Right lobe of liver (tissue), 6 donors: Measurements from ENCODE around the gene AKNA. TPM values are rescaled to one million over a fixed set of nuclear protein-coding genes. Genes with fewer than 3 reads are reported as not detected.
A peak's percentile ranks its signal among the peaks of the same experiment; 100 is the strongest.

Source experiments
- ATAC-seq, 4 donors: fragments of 200-7000 bp; cut with Tn5 transposase; one replicate each; pipeline ENCODE4 v1.9.1; 2020; ENCODE audit warnings: mild to moderate bottlenecking in 4 of 4, moderate library complexity in 4 of 4
- DNase-seq, 3 donors: peaks; one replicate each; pipeline ENCODE4 v3.0.0-alpha.2; 2020
- H3K27ac ChIP-seq, 3 donors: fragments of 200-600 bp; one replicate each; pipeline ENCODE4 v1.8.0; 2022
- H3K27me3 ChIP-seq, 2 donors: fragments of 200-600 bp; one replicate each; pipeline ENCODE4 v1.8.0; 2022
- H3K36me3 ChIP-seq, 4 donors: fragments of 200-600 bp; sonication (generic) in 1 of 4; one replicate each; pipeline versions ENCODE4 v1.5.1 to v1.8.0; 2017 to 2022; ENCODE audit warnings: control low read depth in 1 of 4
- H3K4me1 ChIP-seq, 4 donors: fragments of 200-600 bp; sonication (generic) in 1 of 4; one replicate each; pipeline versions ENCODE4 v1.5.1 to v1.8.0; 2017 to 2022; ENCODE audit warnings: control low read depth in 1 of 4
- H3K4me3 ChIP-seq, 3 donors: fragments of 200-600 bp; one replicate each; pipeline ENCODE4 v1.8.0; 2022
- H3K9me3 ChIP-seq, 4 donors: fragments of 200-600 bp; sonication (generic) in 1 of 4; one replicate each; pipeline versions ENCODE4 v1.5.1 to v1.8.0; 2017 to 2022; ENCODE audit warnings: control low read depth in 1 of 4
- CTCF ChIP-seq, 4 donors: fragments of 200-600 bp in 3 of 4; fragments of 450-650 bp in 1 of 4; IDR thresholded peaks; one replicate each; pipeline versions ENCODE4 v1.5.1 to v1.8.0; 2016 to 2022; ENCODE audit warnings: antibody characterized with exemption in 4 of 4, mild to moderate bottlenecking in 2 of 4
- POLR2A ChIP-seq: fragments of 450-650 bp; IDR thresholded peaks from one replicate; pipeline ENCODE4 v1.6.1; 2017; ENCODE audit warnings: antibody characterized with exemption, mild to moderate bottlenecking
- WGBS: methylation state at CpG from one replicate; pipeline ENCODE4 v1.1.6; 2018; ENCODE audit warnings: low coverage, low lambda C conversion rate; ENCODE audit not compliant: insufficient coverage; ENCODE audit errors: missing lambda C conversion rate; 5-methylcytosine and 5-hydroxymethylcytosine counted together
- intact Hi-C, 2 donors: fragments of 100-400 bp; cut with DNase I; formaldehyde crosslinking; loops; one replicate each; pipeline versions ENCODE4 v1.11.2 to v1.14.1; 2022
- total RNA-seq, 6 experiments: library from RNA; depleted of rRNA in 2 of 6; stranded (reverse); fragments of >200 nt in 2 of 6; fragmentation: NEBNext Ultra II Directional in 3 of 6; extraction: Animal tissue kit (Norgen Biotek cat#: 25700) in 3 of 6; gene quantifications; one replicate each; pipeline versions ENCODE4 v1.1.0 to v1.2.4, GENCODE V29; 2016 to 2023
- donor health status: DM: no; HTN: yes; CAD: no.
- donor health status: DM: no; HTN: no; CAD: no.
- donor health status: DM: no; HTN: no; CAD: no.
- donor health status: DM: no; HTN: yes; CAD: no.
- donor health status: DM: no; HTN: yes; CAD: no.

AKNA gene
- total RNA-seq, 6 experiments from 2014 or later: 4.7 to 15.1 (median 9.8) TPM

- H3K27me3 ChIP-seq: no peaks in the 10 kb centered on the region
- H3K36me3 ChIP-seq: no peaks in the 10 kb centered on the region
- ATAC-seq (no peak), DNase-seq (peak in 1 of 3 donors; percentile 7)
- TF ChIP-seq POLR2A (no peak), CTCF (IDR thresholded peaks at IDR 0.05) (no peak)
- H3K27ac ChIP-seq: no peak overlapping the region
- H3K4me3 ChIP-seq: no peak overlapping the region
- WGBS: 65% methylated on average over 6 of the region's 6 CpGs
- no peaks in the 10 kb centered on the region for H3K4me1 ChIP-seq
- no peaks in the 10 kb centered on the region for H3K9me3 ChIP-seq
- intact Hi-C loops: no loop called here
Observed at GRCh38 chr9:114433720-114434255, 46.0 kb upstream of the AKNA start.

- intact Hi-C loops: no loop called here
- Histone ChIP-seq H3K27ac (no peak overlapping the region), H3K4me1 (no peaks in the 10 kb centered on the region), H3K4me3 (no peak overlapping the region), H3K9me3 (no peaks in the 10 kb centered on the region), H3K36me3 (no peaks in the 10 kb centered on the region), H3K27me3 (no peaks in the 10 kb centered on the region)
- DNase-seq: peak in 2 of 3 donors; percentile 16 to 22
- TF ChIP-seq POLR2A: no peak
- no peak for TF ChIP-seq CTCF (IDR thresholded peaks at IDR 0.05)
- no peak for ATAC-seq
- WGBS: 89% methylated on average over 9 of the region's 15 CpGs
Observed at GRCh38 chr9:114433086-114433485, 45.3 kb upstream of the AKNA start.

- ATAC-seq (no peak), DNase-seq (peak in 1 of 3 donors; percentile 11)
- WGBS: 81% methylated on average over 6 of the region's 6 CpGs
- intact Hi-C loops: no loop called here
- Histone ChIP-seq H3K27ac (no peak overlapping the region), H3K9me3 (no peaks in the 10 kb centered on the region), H3K4me3 (no peak overlapping the region), H3K36me3 (no peaks in the 10 kb centered on the region), H3K4me1 (no peaks in the 10 kb centered on the region), H3K27me3 (no peaks in the 10 kb centered on the region)
- TF ChIP-seq POLR2A: no peak
- TF ChIP-seq CTCF (IDR thresholded peaks at IDR 0.05): no peak
Observed at GRCh38 chr9:114432323-114433067, 44.7 kb upstream of the AKNA start.

- H3K36me3 ChIP-seq: no peaks in the 10 kb centered on the region
- WGBS: 87% methylated on average over 5 of the region's 6 CpGs
Observed at GRCh38 chr9:114431770-114432169, 44.0 kb upstream of the AKNA start.

More at GRCh38 chr9:114431770-114432169, 44.0 kb upstream of the AKNA start:
- Histone ChIP-seq H3K27me3 (no peaks in the 10 kb centered on the region), H3K27ac (no peak overlapping the region), H3K4me1 (no peaks in the 10 kb centered on the region), H3K9me3 (no peaks in the 10 kb centered on the region), H3K4me3 (no peak overlapping the region)
- ATAC-seq (no peak), DNase-seq (peak in 1 of 3 donors; percentile 11)
- no peak for TF ChIP-seq POLR2A
- TF ChIP-seq CTCF (IDR thresholded peaks at IDR 0.05): no peak
- intact Hi-C loops: no loop called here
